AG10803 (cell line): ENCODE measurements around the gene LINC00237.

Source experiments
- DNase-seq: peaks from one replicate; pipeline ENCODE4 v3.0.0; 2010; ENCODE audit warnings: low read depth
- H3K4me3 ChIP-seq: 2 replicates; pipeline ENCODE4 v1.5.1; 2011; ENCODE audit warnings: mild to moderate bottlenecking, low read length, control low read depth
- TF ChIP-seq, protein P1 (sequence below): conservative IDR thresholded peaks from 2 replicates; pipeline ENCODE4 v1.5.1; 2011; ENCODE audit warnings: mild to moderate bottlenecking, low read length, control low read depth, inconsistent platforms

LINC00237 gene

DNA sequence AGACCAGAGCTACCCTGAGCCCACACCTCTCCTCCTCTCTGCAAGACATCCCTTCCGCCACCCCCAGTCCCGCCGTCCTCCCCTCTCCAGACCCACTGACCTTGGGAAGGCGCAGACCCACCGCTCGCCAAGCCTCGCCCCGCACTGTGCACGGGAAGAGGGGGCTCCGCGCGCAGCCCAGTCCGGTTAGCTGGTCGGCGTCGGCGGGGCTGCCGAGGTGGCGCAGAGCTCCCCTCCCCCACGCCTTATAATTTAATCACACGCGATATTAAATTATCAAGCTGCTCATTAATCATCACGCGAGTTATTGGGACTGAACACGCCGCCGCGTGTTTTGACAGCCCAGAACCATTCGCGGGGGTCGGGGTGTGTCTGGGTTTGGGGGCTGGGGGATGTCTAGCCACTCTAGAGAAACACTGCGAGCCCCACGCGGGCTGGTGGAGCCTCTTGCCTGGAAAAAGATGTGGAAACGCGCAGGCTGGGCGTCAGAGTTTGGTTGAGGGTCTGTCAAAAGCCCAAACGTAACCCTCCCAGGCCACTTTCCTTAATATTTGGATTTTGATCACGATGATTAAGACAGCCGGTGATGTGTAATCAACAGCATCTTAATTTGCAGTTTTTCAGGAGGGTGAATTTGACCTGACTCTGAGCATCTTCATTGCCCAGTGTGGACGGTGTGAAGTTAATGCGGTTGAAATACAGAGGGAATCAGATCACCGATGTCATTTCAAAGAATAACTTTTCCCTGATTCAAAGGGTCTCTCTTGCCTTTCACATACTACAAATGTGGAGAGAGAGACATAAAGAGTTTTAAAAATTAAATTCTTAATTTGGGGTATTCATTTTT, at the start of gene LINC00237:
LINC00237 (minus strand) TSS at position 188 of the 847 bp plus-strand sequence.
- H3K4me3 ChIP-seq = no peak within 1 kb of the TSS
- TF ChIP-seq, protein P1, sequence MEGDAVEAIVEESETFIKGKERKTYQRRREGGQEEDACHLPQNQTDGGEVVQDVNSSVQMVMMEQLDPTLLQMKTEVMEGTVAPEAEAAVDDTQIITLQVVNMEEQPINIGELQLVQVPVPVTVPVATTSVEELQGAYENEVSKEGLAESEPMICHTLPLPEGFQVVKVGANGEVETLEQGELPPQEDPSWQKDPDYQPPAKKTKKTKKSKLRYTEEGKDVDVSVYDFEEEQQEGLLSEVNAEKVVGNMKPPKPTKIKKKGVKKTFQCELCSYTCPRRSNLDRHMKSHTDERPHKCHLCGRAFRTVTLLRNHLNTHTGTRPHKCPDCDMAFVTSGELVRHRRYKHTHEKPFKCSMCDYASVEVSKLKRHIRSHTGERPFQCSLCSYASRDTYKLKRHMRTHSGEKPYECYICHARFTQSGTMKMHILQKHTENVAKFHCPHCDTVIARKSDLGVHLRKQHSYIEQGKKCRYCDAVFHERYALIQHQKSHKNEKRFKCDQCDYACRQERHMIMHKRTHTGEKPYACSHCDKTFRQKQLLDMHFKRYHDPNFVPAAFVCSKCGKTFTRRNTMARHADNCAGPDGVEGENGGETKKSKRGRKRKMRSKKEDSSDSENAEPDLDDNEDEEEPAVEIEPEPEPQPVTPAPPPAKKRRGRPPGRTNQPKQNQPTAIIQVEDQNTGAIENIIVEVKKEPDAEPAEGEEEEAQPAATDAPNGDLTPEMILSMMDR = no peak
- no peak for DNase-seq

DNA sequence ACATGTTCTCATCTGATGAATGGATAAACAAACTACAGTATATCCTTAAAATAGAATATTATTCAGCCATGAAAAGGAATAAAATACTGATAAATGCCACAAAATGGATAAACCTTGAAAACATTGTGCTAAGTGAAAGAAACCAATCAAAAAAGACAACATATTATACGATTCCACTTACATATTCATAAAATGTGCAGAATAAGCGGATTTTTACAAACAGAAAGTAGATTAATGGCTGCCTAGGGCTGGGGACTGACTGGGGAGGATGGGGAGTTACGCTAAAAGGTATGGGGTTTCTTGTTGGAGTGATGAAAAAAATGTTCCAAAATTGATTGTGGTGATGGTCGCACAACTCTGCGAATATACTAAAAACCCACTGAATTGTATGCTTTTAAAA, 49.1 kb upstream of the LINC00237 start:
- DNase-seq = no peak
- TF ChIP-seq, protein P1 = no peak
- H3K4me3 ChIP-seq = no peak overlapping the region

DNA sequence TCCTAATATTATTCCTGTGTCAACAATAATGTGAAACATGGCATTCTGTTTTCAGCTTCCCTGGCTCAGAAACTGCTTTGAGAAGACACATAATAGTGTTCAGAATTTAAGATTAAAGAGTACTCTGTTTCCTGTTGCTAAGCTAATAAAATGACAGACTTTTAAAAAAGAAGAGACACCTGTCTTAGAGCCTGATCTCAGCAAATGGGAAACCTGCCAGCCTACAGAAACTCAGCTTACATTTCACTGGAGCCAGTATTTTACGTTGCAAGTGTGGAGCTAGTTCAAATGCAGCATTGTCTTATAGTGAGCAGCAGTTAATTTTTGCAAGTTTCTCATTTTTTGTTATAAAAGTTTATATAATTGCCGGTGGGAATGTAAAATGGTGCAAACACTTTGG, 48.5 kb upstream of the LINC00237 start:
- DNase-seq = no peak
- TF ChIP-seq, protein P1 = no peak
- H3K4me3 ChIP-seq = no peak overlapping the region

DNA sequence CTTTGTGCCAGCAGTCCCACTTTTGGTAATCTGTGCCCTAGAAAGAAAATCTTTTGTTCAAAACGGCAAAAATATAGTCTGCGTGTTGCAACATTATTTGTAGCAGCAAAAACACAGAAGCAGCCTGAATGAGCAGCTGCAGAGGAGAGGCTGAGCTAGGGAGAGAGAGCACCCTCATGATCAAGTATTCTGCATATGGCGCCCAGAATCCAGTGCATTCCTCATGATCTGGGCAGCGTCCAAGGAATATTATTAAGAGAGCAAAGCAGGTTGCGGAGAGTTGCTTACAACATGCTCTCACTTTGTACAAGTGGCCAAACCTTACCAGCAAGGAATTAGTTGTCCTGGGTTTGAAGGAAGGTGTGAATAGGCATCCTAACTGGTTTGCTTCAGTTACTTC, 45.6 kb upstream of the LINC00237 start:
- peak; percentile 39 for DNase-seq
- TF ChIP-seq, protein P1 = no peak
- H3K4me3 ChIP-seq = no peak overlapping the region

DNA sequence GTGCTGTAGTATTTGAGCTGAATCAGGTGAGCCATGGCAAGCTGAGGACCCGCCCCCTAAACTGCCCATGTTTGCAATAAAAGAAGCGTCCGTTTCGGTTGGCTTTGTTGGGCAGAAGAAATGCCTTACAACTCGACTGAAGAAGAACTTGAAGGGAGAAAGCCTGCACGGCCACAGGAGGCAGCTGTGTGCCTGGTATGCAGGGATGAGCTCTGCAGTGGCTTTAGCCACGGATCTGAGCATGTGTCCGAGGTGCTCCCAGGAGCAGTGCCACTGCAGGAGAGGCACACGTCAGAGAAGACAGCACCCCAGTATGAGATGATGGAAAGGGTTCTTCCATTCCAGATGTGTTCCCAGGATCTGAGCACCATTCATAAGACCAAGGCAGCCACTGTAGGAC, 43.2 kb upstream of the LINC00237 start:
- TF ChIP-seq, protein P1 = no peak
- DNase-seq = no peak
- H3K4me3 ChIP-seq = no peak overlapping the region

DNA sequence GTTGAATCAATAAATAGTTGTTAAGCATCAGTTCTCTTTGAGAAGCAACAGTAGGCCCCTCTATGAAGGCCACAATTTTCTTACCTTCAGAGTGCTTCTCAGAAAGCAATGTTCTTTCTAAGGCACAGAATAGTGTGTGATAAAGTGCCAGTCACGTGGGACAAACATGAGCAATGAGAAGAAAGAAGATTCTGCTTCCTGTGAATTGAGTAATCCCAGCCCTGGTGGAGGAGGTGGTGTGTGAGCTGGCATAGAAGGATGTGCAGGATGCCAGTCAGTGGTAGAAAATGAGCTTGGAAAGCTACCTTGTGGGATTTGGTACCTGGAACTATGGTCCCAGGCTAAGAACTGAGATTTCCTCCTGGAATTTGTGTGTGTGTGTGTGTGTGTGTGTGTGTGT, 41.4 kb upstream of the LINC00237 start:
- TF ChIP-seq, protein P1 = no peak
- peak; percentile 38 for DNase-seq
- H3K4me3 ChIP-seq = no peak overlapping the region

DNA sequence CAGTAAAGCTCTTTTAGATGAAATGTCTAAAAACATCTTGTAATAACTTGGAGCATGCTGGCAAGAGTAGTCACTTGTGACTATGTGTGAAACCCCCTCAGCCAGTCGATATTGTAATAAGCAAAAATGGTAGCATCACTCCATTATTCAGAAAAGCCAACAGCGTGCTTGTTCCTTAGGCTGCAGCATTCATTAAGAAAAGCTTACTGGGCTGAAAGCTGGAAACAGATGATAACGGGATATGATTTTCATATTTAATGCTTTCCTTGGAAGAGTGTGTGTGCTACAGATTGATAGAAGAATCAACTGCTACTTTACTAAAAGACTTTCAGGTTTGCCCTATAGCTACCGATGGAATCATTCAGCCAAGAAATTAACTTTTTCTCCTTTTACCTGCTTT, 40.1 kb upstream of the LINC00237 start:
- no peak overlapping the region for H3K4me3 ChIP-seq
- DNase-seq = no peak
- TF ChIP-seq, protein P1 = no peak
